Ammon's horn (tissue), 1 donor: ENCODE data around the gene MYCBP2.
"Not testable (repeated sequence)": the region's sequence is repeated elsewhere in the genome, so short reads cannot be mapped to it uniquely, and the experiment has no call there.

Experiments used
- DNase-seq: peaks from one replicate; pipeline ENCODE4 v3.0.0-alpha.2; 2016; ENCODE audit warnings: low spot score

Gene MYCBP2

GRCh38 chr13:77300176-77301037 is 26.5 kb downstream of the MYCBP2 start:
- no peak for DNase-seq

DNA sequence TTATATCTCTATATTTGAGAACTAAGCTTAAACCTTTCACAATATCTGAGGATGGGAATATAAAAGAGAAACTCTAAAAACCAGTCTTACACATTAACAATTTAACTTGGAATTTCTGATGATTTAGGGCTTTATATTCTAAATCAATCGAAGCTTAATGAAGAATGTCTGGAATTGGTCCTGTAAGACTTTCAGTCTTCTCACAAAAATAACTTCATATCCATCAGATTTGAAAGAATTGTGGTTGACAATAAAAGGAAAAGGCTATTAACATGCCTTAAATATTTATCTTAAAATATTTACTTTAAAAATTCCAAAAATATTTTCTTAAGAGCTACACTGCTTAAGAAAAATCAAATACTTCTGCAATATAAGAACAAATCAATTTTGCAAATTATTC is 27.3 kb downstream of the MYCBP2 start:
- no peak for DNase-seq

DNA sequence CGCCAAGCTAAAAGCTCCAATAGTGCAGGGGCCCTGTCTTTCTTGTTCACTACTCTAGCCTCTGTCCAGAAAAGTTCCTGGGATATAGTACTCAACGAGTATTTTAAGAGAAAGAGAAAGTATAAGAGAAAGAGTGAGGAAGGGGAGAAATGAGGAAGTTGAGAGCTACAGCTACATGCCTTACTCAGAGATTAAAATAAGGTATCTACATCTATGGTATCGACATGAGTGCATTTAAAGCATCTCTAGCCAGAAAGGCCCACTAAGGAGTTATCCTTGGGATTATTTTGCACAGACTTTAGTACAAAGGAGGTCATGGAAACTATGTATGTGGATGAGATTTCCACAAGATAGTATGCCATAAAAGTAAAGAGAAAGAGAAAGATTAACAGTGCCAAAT is 28.5 kb downstream of the MYCBP2 start:
- DNase-seq, result no peak

DNA sequence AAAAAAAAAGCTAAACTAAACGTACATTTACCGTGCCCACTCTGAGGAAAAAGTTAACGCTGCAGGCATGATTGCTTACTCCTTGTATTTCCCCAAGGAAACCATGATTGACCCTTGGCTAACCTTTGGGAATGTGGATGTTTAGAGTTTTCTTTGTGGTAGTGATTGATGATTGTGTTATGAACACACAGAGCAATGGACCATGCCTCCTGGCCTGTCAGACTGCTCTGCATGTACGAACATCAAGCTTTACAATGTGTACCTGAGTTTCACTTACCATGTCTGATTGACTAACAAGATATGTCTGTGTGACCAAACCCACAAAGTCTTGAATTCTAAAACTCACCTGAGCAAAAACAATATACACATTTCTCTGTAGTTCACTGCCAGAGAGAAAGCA is 35.1 kb downstream of the MYCBP2 start:
- DNase-seq, result no peak

GRCh38 chr13:77290342-77290741 is 36.6 kb downstream of the MYCBP2 start:
- DNase-seq, result no peak

DNA sequence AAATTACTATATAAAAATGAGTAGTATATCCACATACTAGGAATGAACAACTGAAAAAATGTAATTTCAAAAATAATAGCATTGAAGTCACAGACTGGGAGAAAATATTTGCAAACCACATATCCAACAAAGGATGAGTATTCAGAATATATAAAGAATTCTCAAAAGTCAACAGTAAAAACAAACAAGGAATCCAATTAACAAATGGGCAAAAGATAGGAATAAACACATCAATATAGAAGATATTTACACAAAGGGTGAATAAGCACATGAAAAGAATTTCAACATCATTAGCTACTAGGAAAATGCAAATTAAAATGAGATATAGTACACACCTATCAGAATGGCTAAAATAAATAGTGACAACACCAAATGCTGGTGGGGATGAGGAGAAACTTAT is 37.0 kb downstream of the MYCBP2 start:
- DNase-seq, result no peak

DNA sequence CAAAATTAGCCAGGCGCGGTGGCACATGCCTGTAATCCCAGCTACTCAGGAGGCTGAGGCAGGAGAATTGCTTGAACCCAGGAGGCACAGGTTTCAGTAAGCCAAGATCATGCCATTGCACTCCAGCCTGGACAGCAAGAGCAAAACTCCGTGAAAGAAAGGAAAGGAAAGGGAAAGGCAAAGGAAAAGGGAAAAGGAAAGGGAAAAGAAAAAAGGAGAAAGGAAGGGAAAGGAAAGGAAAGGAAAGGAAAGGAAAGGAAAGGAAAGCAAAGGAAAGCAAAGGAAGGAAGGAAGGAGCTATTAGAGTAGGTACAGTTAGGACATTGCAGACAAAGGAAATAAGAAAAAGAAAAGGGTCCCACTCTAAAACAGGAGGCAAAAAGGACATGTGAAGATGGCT is 41.3 kb downstream of the MYCBP2 start:
- DNase-seq, result not testable (repeated sequence)

GRCh38 chr13:77285098-77285497 is 41.8 kb downstream of the MYCBP2 start:
- no peak for DNase-seq

DNA sequence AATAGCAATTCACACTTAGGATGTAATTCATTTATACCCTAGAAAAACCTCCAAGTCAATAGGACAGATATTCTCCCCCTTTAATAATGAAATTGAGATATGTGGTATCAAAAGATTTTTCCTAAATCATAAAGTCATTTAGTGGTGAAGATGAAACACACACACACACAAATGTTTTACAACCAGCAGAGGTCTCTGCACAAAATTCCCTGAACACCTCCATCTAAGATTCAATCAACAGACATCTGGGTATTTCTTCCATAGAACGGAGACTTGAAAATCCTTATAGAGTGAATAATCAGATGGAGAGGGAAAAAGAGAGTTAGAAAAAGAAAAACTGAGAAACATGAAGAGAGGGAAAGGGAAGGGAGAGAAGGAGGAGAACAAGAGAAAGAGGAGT is 52.8 kb downstream of the MYCBP2 start:
- no peak for DNase-seq

DNA sequence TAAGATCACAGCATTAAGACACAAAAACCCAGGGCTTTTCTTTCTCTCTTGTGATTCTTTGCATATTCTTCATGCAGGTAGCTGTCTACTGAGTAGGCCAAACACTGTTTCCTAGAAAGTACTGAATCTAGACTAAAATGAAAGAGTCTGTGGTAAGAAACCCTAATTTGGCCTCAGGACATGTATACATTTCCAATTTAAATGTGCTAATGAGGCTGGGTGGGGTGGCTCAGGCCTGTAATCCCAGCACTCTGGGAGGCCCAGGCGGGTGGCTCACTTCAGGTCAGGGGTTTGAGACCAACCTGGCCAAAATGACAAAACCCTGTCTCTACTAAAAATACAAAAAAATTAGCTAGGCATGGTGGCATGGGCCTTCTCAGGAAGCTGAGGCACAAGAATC is 57.8 kb downstream of the MYCBP2 start:
- DNase-seq, result no peak

DNA sequence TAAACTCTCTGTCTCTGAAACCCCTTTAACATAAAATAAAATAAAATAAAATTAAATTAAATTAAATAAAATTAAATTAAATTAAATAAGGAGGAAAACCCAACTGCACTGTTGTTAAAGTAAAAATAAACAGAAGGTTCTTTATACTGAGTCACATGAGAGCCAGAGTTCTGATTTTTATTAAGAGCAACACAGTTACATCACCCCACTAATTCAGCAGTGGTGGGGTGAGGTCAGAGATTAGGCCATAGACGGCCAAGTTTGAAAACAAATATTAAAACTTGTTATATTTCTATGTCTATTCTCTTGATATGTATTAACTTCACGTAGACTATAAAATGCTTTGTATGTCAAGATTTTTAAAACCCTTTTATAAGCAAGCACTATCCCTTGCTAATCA is 59.5 kb downstream of the MYCBP2 start:
- DNase-seq, result no peak

DNA sequence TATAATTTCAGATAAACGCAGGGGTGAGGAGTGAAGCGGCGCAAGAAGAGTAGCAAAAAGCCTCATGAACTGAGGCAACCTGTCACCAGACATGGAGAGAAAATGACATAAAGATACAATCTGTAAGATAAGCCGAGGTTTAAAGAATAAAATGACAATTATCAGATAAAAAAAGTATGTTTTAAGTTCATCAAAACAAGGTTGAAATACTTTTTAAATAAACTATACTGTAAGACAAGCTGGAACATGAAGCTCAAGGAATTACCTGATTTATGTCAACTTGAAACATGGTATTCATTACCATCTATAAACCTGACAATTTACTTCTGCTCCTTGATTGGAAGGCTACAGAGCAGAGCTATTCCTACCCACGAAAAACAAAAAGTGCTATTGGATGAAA is 61.6 kb downstream of the MYCBP2 start:
- no peak for DNase-seq

- DNase-seq, result no peak
Measured at GRCh38 chr13:77262198-77262597, 64.7 kb downstream of the MYCBP2 start.

DNA sequence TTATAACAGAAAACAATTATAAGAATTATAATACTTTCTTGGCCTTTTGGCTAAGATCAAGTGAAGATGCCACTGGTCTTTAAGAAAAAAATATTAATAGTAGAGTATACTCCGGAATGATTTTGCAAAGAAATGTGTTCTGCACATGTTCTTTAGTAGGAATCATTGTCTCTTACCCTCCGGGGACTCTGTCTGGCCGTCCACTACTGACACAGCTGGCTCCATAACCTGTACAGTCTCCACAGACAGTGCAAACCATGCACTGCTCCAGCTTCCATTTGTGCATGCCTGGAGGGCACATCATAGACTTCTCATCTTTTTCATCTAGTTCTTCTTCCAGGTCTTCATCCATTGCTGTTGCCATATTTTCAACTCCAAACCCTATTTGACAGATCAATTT is 75.9 kb downstream of the MYCBP2 start:
- no peak for DNase-seq

- not testable (repeated sequence) for DNase-seq
Measured at GRCh38 chr13:77245224-77245623, 81.7 kb downstream of the MYCBP2 start.

GRCh38 chr13:77239312-77239711 is 87.6 kb downstream of the MYCBP2 start:
- DNase-seq, result no peak

GRCh38 chr13:77235456-77236022 is 91.4 kb downstream of the MYCBP2 start:
- no peak for DNase-seq

DNA sequence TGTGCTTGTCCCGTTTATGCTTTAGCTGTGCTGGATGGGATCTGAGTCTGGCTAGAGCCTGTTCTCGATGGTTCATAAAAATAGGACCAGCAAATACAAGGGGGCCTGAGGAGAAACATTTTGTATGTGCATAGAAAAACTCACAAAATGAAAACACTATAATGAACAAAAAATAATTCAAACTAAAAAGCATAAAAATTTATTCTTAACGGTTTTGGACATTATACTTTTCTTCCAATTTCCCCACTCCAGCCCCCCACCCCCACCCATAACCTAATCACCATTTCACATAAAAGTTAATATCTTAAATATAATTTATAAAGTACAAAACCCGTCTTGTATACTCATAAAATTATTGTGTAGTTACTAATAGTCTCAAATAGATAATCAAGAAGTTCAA is 93.7 kb downstream of the MYCBP2 start:
- no peak for DNase-seq

- DNase-seq, result no peak
Measured at GRCh38 chr13:77230560-77230959, 96.3 kb downstream of the MYCBP2 start.

DNA sequence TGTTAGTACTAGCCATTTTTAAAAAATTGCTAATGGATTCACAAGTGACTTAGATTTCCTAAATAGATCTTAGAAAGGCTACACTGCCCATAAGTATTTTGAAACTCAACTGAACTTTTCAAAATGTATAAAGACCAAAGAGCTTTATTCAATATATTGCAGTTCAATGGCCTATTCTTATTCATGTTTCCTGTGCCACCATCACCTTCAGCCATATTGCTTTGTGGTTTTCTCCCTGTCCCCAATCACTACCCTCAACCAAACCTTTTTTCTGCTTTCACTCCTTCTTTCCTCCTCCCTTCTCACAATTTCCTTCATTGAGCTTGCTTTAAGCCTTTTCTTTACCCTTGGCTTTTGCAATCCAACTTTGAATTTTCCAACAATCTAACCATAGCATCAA is 100.9 kb downstream of the MYCBP2 start:
- no peak for DNase-seq

GRCh38 chr13:77222909-77223308 is 104.0 kb downstream of the MYCBP2 start:
- DNase-seq, result no peak

- peak; percentile 8 for DNase-seq
Measured at GRCh38 chr13:77222000-77222690, 104.7 kb downstream of the MYCBP2 start.

- DNase-seq, result no peak
Measured at GRCh38 chr13:77219401-77219800, 107.5 kb downstream of the MYCBP2 start.
